22Rv1 (cell line): Measurements from ENCODE around the gene RSKR.

Experiments
- CTCF ChIP-seq: fragments of 450-650 bp; IDR thresholded peaks from 2 replicates; pipeline ENCODE4 v1.5.1; 2017; ENCODE audit warnings: mild to moderate bottlenecking
- ZFX ChIP-seq: fragments of 450-650 bp; IDR thresholded peaks from 2 replicates; pipeline ENCODE4 v1.6.1; 2017; ENCODE audit warnings: antibody characterized with exemption, borderline replicate concordance

DNA sequence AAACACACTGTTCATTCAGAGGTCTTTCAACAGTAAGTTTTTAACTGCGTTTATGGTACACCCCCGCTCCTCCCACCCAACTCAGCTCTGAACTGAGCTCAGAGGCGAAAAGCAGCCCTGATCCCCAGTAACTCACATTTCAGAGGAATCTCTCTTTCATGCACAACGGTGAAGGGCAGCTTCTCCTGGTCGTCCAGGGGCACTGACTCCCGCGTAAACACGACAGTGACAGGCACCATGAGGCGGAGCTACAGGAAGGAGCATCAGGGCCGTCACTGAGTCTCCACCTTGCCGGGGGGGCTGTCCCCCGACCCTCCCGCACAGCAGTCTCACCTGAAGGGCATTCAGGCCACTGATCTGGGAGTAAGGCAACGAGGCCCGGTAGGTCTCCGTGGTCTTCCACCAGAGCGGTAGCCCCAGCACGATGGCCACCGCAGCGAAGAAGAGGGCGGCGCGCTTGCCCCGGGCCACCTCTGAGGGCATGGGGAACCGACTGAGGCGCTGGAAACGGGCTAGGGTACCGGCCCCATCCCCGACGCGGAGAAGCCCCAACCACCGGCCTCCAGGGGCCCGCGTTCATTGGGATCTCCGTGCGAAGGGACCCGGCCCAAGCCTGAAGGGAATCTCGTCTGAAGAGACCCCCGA is 43.1 kb downstream of the RSKR start:
- TF ChIP-seq CTCF (no peak), ZFX (no peak)
